HepG2 (cell line): ENCODE data around the gene PRR4. TPM values are rescaled to one million over a fixed set of nuclear protein-coding genes. Genes with fewer than 3 reads are reported as not detected.

Source experiments
- ATF1 ChIP-seq: IDR thresholded peaks from 2 replicates; pipeline ENCODE4 v1.6.1; 2016; ENCODE audit warnings: mild to moderate bottlenecking, control low read depth
- CC2D1A ChIP-seq: sonication (generic); formaldehyde crosslinking; IDR thresholded peaks from 2 replicates; pipeline ENCODE4 v1.8.1; 2023; ENCODE audit warnings: mild to moderate bottlenecking, missing genetic modification reagents
- DR1 ChIP-seq: sonication (generic); formaldehyde crosslinking; IDR thresholded peaks from 2 replicates; pipeline ENCODE4 v1.8.0; 2021; ENCODE audit warnings: mild to moderate bottlenecking, missing genetic modification reagents, inconsistent platforms
- HOXA7 ChIP-seq: sonication (generic); formaldehyde crosslinking; IDR thresholded peaks from 2 replicates; pipeline ENCODE4 v1.8.1; 2022; ENCODE audit warnings: mild to moderate bottlenecking, missing genetic modification reagents, moderate library complexity
- MED8 ChIP-seq: sonication (generic); formaldehyde crosslinking; IDR thresholded peaks from 2 replicates; pipeline ENCODE4 v1.8.1; 2023; ENCODE audit warnings: mild to moderate bottlenecking, missing genetic modification reagents; ENCODE audit not compliant: insufficient replicate concordance
- NR1H2 ChIP-seq: sonication (generic); formaldehyde crosslinking; IDR thresholded peaks from 2 replicates; pipeline ENCODE4 v1.8.1; 2022; ENCODE audit warnings: low read depth, missing genetic modification reagents, borderline replicate concordance
- PAF1 ChIP-seq: IDR thresholded peaks from 2 replicates; pipeline ENCODE4 v1.6.1; 2016; ENCODE audit warnings: missing genetic modification reagents, missing compliant biosample characterization
- PTBP1 ChIP-seq: fragments of 200-400 bp; formaldehyde crosslinking; IDR thresholded peaks from 2 replicates; pipeline ENCODE4 v1.6.1; 2018; ENCODE audit warnings: low read length, low read depth; ENCODE audit not compliant: poor library complexity, severe bottlenecking
- RBAK ChIP-seq: sonication (generic); formaldehyde crosslinking; IDR thresholded peaks from 2 replicates; pipeline ENCODE4 v1.5.1; 2020; ENCODE audit warnings: mild to moderate bottlenecking, missing genetic modification reagents
- SP2 ChIP-seq: sonication (generic); formaldehyde crosslinking; IDR thresholded peaks from 2 replicates; pipeline ENCODE4 v1.5.1; 2020; ENCODE audit warnings: mild to moderate bottlenecking, missing genetic modification reagents
- ZNF124 ChIP-seq: sonication (generic); formaldehyde crosslinking; IDR thresholded peaks from 2 replicates; pipeline ENCODE4 v1.4.0; 2020; ENCODE audit warnings: missing genetic modification reagents
- ZNF441 ChIP-seq: sonication (generic); formaldehyde crosslinking; IDR thresholded peaks from 2 replicates; pipeline ENCODE4 v1.7.0; 2021; ENCODE audit warnings: missing genetic modification reagents, borderline replicate concordance
- ZNF446 ChIP-seq: sonication (generic); formaldehyde crosslinking; IDR thresholded peaks from 2 replicates; pipeline ENCODE4 v1.5.0; 2020; ENCODE audit warnings: mild to moderate bottlenecking, missing genetic modification reagents
- ZNF501 ChIP-seq: sonication (generic); formaldehyde crosslinking; IDR thresholded peaks from 2 replicates; pipeline ENCODE4 v1.5.1; 2020; ENCODE audit warnings: mild to moderate bottlenecking, moderate library complexity, missing genetic modification reagents
- ZNF510 ChIP-seq: sonication (generic); formaldehyde crosslinking; IDR thresholded peaks from 2 replicates; pipeline ENCODE4 v1.4.0; 2020; ENCODE audit warnings: low read depth, mild to moderate bottlenecking, missing genetic modification reagents
- ZNF569 ChIP-seq: sonication (generic); formaldehyde crosslinking; IDR thresholded peaks from 2 replicates; pipeline ENCODE4 v1.5.0; 2020; ENCODE audit warnings: mild to moderate bottlenecking, missing genetic modification reagents, moderate library complexity, borderline replicate concordance
- ZSCAN31 ChIP-seq: sonication (generic); formaldehyde crosslinking; IDR thresholded peaks from 2 replicates; pipeline ENCODE4 v1.5.0; 2020; ENCODE audit warnings: low read depth, mild to moderate bottlenecking, missing genetic modification reagents
- polyA plus RNA-seq, 8 experiments: library from polyadenylated mRNA; depleted of rRNA in 3 of 8; stranded (reverse) in 7 of 8; unstranded in 1 of 8; fragments of >200 nt; fragmentation: Illumina TruSeq in 4 of 8; extraction: Trizol in 4 of 8; gene quantifications; 2 replicates each; pipeline versions ENCODE4 v1.2.1 to v1.2.3, GENCODE V29; 2011 to 2016; ENCODE audit warnings: low read depth in 4 of 8, missing spikeins in 1 of 8, mixed read lengths in 1 of 8; ENCODE audit not compliant: insufficient read depth in 1 of 8
- total RNA-seq, 5 experiments: library from RNA; depleted of rRNA; stranded (reverse); fragments of >200 nt; fragmentation: Illumina TruSeq; extraction: Trizol; gene quantifications; 2 replicates each; pipeline ENCODE4 v1.2.3, GENCODE V29; 2016; ENCODE audit warnings: low read depth in 1 of 5
- TF ChIP-seq, protein P1 (sequence below): sonication (generic); formaldehyde crosslinking; IDR thresholded peaks from 2 replicates; pipeline ENCODE4 v1.4.0; 2020; ENCODE audit warnings: missing genetic modification reagents, borderline replicate concordance
- TF ChIP-seq, protein P2 (sequence below): sonication (generic); formaldehyde crosslinking; IDR thresholded peaks from 2 replicates; pipeline ENCODE4 v1.4.0; 2020; ENCODE audit warnings: mild to moderate bottlenecking, missing genetic modification reagents
- TF ChIP-seq, protein P3 (sequence below): sonication (generic); formaldehyde crosslinking; IDR thresholded peaks from 2 replicates; pipeline ENCODE4 v1.8.1; 2023; ENCODE audit warnings: mild to moderate bottlenecking, moderate library complexity, missing genetic modification reagents
- TF ChIP-seq, protein P4 (sequence below): sonication (generic); formaldehyde crosslinking; IDR thresholded peaks from 2 replicates; pipeline ENCODE4 v1.4.0; 2020; ENCODE audit warnings: mild to moderate bottlenecking, missing genetic modification reagents, borderline replicate concordance
- TF ChIP-seq, protein P5 (sequence below): sonication (generic); formaldehyde crosslinking; IDR thresholded peaks from 2 replicates; pipeline ENCODE4 v1.4.0; 2020; ENCODE audit warnings: missing genetic modification reagents

PRR4 gene
- total and polyA plus RNA-seq, 2 of the 13 experiments (the other 11 are each of a cell fraction or from before 2014, with no cell fraction given) = 2.3 to 5.4 TPM

DNA sequence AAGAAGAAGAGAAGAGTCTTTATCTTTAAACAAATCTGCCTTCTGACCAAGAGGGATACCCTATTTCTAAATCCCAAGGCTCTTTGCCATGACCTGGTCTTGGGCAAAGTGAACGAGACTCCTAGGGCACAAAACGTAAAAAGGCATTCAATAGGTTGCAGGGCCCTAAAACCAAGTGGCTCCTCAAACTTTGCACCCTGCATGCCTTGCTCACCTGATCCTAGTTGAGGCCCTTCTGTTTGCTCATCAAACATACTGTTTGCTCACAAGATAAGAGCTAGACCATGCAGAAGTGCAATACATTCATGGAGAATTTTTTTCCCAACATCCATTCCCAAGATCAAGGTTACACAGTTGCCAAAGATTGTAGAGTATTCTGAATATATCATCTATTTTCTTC lies 42.7 kb upstream of the PRR4 start (continued):
- TF ChIP-seq ZNF569 (CRISPR knock-in tag) (no peak), ATF1 (CRISPR knock-in tag) (no peak), ZNF501 (no peak), ZNF510 (no peak), ZNF446 (CRISPR knock-in tag) (no peak), ZNF124 (CRISPR knock-in tag) (peak; percentile 93), DR1 (no peak), MED8 (CRISPR knock-in tag) (peak; percentile 66), PAF1 (CRISPR knock-in tag) (no peak), ZNF441 (no peak), HOXA7 (no peak), SP2 (no peak), NR1H2 (CRISPR knock-in tag) (no peak), RBAK (no peak), ZSCAN31 (CRISPR knock-in tag) (peak; percentile 88), PTBP1 (no peak), CC2D1A (no peak)
- TF ChIP-seq, protein P1, sequence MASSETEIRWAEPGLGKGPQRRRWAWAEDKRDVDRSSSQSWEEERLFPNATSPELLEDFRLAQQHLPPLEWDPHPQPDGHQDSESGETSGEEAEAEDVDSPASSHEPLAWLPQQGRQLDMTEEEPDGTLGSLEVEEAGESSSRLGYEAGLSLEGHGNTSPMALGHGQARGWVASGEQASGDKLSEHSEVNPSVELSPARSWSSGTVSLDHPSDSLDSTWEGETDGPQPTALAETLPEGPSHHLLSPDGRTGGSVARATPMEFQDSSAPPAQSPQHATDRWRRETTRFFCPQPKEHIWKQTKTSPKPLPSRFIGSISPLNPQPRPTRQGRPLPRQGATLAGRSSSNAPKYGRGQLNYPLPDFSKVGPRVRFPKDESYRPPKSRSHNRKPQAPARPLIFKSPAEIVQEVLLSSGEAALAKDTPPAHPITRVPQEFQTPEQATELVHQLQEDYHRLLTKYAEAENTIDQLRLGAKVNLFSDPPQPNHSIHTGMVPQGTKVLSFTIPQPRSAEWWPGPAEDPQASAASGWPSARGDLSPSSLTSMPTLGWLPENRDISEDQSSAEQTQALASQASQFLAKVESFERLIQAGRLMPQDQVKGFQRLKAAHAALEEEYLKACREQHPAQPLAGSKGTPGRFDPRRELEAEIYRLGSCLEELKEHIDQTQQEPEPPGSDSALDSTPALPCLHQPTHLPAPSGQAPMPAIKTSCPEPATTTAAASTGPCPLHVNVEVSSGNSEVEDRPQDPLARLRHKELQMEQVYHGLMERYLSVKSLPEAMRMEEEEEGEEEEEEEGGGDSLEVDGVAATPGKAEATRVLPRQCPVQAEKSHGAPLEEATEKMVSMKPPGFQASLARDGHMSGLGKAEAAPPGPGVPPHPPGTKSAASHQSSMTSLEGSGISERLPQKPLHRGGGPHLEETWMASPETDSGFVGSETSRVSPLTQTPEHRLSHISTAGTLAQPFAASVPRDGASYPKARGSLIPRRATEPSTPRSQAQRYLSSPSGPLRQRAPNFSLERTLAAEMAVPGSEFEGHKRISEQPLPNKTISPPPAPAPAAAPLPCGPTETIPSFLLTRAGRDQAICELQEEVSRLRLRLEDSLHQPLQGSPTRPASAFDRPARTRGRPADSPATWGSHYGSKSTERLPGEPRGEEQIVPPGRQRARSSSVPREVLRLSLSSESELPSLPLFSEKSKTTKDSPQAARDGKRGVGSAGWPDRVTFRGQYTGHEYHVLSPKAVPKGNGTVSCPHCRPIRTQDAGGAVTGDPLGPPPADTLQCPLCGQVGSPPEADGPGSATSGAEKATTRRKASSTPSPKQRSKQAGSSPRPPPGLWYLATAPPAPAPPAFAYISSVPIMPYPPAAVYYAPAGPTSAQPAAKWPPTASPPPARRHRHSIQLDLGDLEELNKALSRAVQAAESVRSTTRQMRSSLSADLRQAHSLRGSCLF (CRISPR knock-in tag) = no peak
- TF ChIP-seq, protein P2, sequence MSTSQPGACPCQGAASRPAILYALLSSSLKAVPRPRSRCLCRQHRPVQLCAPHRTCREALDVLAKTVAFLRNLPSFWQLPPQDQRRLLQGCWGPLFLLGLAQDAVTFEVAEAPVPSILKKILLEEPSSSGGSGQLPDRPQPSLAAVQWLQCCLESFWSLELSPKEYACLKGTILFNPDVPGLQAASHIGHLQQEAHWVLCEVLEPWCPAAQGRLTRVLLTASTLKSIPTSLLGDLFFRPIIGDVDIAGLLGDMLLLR (CRISPR knock-in tag) = no peak
- TF ChIP-seq, protein P3, sequence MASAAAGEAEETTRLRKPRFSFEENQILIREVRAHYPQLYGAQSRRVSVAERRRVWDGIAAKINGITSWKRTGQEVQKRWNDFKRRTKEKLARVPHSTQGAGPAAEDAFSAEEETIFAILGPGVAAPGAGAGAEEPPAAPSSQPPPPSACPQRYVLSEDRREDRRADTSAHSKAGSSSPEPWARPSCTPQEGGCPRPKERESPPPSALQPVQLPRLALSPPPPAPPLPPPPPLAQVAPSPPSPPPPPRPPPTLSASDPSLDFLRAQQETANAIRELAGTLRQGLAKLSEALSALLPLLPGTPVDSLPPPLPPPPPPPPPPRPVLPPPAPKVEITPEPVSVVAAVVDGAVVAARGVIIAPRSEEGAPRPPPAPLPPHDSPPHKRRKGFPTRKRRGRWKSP (CRISPR knock-in tag) = peak; percentile 73; the same call in 1 of the 2 replicates
- TF ChIP-seq, protein P4, sequence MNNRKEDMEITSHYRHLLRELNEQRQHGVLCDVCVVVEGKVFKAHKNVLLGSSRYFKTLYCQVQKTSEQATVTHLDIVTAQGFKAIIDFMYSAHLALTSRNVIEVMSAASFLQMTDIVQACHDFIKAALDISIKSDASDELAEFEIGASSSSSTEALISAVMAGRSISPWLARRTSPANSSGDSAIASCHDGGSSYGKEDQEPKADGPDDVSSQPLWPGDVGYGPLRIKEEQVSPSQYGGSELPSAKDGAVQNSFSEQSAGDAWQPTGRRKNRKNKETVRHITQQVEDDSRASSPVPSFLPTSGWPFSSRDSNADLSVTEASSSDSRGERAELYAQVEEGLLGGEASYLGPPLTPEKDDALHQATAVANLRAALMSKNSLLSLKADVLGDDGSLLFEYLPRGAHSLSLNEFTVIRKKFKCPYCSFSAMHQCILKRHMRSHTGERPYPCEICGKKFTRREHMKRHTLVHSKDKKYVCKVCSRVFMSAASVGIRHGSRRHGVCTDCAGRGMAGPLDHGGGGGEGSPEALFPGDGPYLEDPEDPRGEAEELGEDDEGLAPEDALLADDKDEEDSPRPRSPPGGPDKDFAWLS (CRISPR knock-in tag) = no peak
- TF ChIP-seq, protein P5, sequence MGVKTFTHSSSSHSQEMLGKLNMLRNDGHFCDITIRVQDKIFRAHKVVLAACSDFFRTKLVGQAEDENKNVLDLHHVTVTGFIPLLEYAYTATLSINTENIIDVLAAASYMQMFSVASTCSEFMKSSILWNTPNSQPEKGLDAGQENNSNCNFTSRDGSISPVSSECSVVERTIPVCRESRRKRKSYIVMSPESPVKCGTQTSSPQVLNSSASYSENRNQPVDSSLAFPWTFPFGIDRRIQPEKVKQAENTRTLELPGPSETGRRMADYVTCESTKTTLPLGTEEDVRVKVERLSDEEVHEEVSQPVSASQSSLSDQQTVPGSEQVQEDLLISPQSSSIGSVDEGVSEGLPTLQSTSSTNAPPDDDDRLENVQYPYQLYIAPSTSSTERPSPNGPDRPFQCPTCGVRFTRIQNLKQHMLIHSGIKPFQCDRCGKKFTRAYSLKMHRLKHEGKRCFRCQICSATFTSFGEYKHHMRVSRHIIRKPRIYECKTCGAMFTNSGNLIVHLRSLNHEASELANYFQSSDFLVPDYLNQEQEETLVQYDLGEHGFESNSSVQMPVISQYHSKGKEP (CRISPR knock-in tag) = no peak
